GM12872 (cell line): ENCODE results near the gene AAGAB.

Experiments used
- TF ChIP-seq, protein P1 (sequence below): IDR thresholded peaks from 3 replicates; pipeline ENCODE4 v1.5.1; 2011; ENCODE audit warnings: low read depth, mild to moderate bottlenecking, low read length, moderate library complexity; ENCODE audit not compliant: insufficient read depth

Gene AAGAB

DNA sequence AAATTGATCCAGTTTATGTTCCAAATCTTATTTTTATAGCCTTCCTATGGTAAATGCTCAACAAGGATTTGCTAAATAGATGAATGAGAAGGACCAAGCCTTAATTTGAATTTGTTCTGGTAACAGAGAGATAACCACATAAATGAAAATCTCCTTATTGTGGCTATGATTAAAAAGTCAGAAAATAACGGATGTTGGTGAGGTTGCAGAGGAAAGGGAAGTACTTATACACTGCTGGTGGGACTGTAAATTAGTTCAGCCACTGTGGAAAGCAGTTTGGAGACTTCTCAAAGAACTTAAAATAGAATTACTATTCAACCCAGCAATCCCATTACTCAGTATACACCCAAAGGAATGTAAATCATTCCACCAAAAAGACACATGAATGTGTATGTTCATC lies 26.2 kb downstream of the AAGAB start:
- TF ChIP-seq, protein P1, sequence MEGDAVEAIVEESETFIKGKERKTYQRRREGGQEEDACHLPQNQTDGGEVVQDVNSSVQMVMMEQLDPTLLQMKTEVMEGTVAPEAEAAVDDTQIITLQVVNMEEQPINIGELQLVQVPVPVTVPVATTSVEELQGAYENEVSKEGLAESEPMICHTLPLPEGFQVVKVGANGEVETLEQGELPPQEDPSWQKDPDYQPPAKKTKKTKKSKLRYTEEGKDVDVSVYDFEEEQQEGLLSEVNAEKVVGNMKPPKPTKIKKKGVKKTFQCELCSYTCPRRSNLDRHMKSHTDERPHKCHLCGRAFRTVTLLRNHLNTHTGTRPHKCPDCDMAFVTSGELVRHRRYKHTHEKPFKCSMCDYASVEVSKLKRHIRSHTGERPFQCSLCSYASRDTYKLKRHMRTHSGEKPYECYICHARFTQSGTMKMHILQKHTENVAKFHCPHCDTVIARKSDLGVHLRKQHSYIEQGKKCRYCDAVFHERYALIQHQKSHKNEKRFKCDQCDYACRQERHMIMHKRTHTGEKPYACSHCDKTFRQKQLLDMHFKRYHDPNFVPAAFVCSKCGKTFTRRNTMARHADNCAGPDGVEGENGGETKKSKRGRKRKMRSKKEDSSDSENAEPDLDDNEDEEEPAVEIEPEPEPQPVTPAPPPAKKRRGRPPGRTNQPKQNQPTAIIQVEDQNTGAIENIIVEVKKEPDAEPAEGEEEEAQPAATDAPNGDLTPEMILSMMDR = no peak

DNA sequence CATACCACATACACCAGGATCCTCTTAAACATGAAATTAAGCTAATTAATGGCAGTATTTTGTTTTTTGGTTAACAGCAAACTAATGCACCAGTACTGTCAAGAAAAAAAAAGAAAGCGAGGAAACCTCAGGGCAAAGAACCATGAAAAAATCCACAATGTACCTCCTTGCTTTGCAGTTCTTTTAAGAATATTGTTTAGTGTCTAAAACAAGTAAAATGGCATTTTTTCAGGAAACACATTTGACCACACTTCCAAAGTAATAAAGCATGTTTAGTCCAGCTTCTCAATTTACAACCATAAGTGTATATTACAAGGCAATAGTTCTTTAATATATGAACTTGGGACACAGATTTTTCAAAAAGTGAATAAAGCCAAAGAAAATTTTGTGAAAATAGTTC lies 26.6 kb downstream of the AAGAB start:
- TF ChIP-seq, protein P1 = no peak

DNA sequence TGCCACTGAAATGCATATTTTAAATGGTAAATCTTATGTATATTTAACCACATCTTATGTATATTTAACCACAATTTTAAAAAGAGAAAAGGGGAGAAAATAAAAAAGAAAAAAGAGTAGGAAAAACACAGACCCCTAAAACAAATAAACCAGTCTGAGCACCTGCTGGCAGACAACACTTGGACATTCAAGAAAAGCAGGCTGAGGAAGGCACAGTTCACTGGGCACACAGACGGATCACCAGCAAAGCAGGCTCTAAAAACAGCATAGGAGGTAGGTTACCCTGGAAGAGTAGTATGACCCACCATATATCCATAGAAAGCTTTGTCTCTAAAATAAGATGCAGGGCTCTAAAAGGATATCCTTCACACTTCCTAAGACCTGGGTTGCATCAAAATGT lies 27.0 kb downstream of the AAGAB start:
- TF ChIP-seq, protein P1 = no peak

DNA sequence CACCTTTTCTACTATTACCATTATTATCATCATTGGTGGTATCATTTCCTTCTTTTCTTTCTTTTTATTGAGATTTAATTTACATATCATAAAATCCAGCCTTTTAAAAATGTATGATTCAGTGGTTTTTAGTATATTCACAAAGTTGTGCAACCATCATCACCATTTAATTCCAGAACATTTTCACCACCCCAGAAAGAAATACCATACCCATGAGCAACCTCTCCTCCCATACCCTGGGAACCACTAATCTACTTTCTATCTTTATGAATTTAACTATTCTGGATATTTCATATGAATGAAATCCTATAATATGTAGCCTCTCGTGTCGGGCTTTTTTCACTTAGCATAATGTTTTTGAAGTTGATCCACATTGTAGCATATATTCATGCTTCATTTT lies 29.1 kb downstream of the AAGAB start:
- TF ChIP-seq, protein P1 = no peak

DNA sequence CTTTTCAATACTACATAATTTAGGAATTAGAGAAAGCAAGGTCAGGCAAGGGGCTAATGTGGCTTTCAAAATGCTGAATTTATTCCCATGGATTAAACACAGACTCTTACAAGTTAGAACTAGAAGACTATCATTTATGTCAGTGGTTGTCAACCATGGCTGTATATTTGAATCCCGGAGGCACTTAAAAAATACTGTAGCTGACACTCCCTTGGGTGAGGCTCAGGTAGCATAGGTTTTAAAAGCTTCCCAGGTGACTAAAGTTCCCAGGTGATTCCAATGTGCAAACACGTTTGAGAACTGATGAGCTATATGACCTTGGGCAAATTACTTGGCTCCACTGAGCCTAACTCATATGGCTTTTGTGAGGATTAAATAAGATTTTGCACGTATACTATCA lies 29.6 kb downstream of the AAGAB start:
- TF ChIP-seq, protein P1 = no peak

DNA sequence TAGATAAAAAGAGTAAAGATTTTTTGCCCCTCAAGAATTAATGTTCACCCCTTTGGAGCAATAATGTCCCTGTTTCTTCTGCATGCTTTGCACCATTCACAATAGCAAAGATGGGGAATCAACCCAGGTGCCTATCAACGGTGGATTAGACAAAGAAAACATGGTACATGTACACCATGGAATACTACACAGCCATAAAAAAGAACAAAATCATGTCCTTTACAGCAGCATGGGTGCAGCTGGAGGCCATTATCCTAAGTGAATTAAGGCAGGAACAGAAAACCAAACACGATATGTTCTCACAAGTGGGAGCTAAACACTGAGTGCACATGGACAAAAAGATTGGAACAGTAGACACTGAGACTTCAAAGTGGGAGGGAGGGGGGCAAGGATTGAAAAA lies 35.2 kb downstream of the AAGAB start:
- TF ChIP-seq, protein P1 = no peak

DNA sequence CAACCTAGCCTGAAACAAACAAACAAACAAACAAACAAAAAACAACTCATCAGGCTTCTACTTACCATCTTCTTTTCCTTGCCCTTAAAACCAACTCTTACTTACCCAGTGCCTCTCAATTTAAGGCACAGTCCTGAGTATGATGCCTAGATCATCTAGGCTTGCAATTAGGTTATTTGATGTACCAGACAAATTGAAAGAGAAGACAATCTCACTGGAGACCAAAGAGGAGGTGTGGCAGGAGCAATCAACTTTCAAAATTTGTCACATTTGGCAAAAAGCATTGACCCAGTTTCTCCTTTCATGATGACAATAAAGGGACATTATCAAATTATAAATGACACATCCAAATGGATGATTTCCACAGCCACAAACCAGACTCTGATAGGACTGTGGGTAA lies 36.0 kb downstream of the AAGAB start:
- TF ChIP-seq, protein P1 = no peak

DNA sequence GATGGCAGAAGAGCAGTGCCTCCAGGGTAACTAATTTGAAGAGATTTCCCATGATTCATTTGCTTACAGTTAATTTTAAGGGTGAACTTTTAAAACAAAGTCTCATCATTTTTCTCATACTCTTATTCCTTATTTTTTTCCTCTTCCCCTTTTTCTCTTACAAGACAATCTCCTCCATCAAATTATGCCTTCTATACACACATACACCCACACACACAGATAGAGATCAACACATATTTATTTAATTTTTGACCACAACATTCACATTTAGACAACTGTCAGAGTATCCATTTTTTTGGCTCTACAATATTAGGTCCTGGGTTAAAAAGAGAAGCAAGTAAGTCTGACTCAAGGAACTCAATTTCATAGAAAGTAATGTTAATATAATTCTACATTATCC lies 37.6 kb downstream of the AAGAB start:
- TF ChIP-seq, protein P1 = no peak
